NCI-H2081 treated with DMSO at 0.1 percent for 48 hours (cell line): ENCODE measurements around the gene COL9A3.

Source experiments
- DNase-seq: peaks from one replicate; lab custom pipeline; 2025; lab: John Stamatoyannopoulos, UW

The COL9A3 gene

GRCh38 chr20:62796699-62797491 lies 20.0 kb upstream of the COL9A3 start:
- no peak for DNase-seq

- DNase-seq = no peak
These were observed 18.9 kb upstream of the COL9A3 start for GRCh38 chr20:62797671-62798532.

GRCh38 chr20:62799036-62799435 lies 17.8 kb upstream of the COL9A3 start:
- DNase-seq = no peak

DNA sequence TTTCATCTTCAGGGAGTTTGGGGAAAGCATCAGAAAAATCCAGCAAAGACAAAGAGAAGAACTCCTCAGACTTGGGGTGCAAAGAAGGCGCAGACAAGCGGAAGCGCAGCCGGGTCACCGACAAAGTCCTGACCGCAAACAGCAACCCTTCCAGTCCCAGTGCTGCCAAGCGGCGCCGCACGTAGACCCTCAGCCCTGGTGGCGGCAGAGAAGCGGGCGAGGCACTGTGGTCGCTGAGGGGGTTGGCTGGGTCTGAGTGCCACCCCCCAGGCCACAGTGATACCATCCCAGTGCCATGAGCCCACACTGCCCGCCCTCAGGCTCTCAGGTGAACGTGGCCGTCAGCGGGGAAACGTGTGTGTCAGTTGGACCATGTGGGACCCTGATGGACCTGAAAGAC lies 17.4 kb upstream of the COL9A3 start:
- DNase-seq = no peak

GRCh38 chr20:62799873-62800272 lies 17.0 kb upstream of the COL9A3 start:
- DNase-seq = no peak

DNA sequence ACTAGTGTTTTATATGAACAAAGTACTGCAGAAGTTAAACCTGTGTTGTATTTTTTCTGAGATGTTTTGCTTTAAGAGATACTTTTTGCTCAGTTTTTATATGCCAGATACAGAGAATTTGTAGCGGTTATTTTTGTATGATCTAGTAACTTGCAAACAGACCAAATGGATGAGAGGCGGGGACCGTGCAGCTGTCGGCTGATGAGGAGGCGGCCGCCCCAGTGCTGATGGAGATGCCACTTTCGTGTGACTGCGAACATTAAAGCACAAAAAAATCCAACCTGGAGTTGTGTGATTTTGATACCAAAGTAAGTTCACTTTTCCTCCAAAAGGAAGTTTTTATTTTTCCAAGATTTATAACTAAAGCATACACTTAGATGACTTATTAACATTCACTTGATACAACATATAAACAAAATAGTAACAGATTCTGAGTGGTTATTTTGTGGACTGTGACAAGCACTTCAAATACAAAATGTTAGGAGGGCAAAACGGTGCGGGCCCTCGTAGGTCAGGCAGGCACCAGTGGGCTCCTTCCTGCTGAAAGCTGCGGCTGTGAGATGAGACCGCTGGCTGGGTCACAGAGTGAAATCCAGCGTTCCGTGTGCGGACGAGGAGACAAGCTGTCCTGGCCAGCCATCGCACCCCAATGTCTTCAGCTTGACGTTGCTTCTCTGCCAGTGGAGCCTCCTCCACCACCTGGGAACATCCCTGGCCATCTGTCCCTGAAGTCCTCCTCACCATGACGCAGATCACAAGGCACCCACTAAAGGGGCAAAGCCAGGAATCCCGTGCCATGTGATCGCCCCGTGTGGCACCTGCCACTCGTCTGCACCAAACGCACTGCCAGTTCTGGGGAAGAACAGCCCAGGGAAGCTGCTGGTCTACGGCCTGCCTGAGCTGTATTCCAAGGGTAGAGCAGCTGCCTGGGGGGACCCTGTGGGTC lies 16.3 kb upstream of the COL9A3 start:
- no peak for DNase-seq

DNA sequence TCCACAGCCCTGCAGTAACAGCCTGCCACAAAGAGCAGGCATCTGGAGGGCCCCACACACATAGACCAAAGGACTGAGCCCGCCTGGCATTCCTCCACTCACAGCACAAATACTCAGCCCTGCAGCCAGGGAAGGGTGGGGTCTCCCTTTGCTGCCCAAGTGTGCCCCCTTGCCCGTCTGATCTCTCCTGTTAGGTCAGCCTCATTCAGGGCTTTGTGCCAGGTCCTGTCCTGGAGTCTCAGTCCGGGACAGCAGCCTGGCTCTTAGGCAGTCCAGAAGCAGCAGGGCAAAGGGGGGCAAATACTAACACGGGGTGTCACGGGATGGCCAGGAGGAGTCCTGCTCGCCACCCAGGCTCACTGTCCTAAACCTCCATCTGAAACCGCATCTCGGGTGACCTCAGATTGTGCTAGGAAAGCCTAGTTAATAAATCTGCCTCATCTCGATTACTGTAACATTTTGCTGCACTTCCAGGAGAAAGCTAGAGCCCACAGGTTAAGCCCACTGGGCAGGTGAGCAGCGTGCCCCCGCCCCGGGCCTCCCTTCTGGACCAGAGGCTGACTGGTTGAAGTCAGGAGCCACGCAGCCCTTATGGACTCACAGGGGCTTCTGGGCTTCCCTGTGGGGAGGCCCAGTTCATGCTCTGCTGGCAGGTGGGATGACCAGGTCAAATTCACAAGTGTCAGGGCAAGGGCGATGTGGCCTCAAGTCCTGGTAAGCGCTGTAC lies 15.4 kb upstream of the COL9A3 start:
- no peak for DNase-seq

- DNase-seq = no peak
These were observed 14.7 kb upstream of the COL9A3 start for GRCh38 chr20:62802026-62802712.

DNA sequence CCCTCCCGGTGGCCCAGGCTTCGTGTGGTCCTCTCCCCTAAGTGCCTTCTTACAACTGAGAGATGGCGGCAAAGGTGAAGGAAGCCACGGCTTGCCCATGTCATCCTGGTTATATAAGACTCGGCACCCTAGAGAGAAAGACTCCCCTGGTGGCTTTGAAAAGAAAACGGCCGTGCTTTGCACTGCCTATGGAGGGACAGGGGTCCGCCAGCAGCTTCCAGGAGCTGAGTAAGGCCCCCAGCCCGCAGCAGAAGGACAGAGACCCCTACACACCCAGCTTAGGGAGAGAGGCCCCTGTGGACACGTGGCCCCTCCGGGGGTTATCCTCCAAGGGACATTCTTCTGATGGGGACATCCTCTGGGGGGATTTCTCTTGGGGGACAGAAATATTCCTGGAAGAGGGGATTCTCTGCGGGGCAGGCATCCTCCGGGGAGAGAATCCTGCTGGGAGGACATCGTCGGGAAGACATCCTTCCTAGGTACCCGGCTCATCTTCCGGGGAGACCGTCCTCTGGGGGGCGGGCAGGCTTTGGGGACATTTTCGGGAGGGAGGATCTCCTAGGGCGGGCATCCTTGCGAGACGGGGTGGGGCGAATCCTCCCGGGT lies 12.7 kb upstream of the COL9A3 start:
- DNase-seq = no peak

- no peak for DNase-seq
These were observed 12.2 kb upstream of the COL9A3 start, which contains the start of gene OGFR for GRCh38 chr20:62804627-62805154. OGFR (plus strand) TSS chr20:62804835; CDS start chr20:62804860, 25 bp downstream.

DNA sequence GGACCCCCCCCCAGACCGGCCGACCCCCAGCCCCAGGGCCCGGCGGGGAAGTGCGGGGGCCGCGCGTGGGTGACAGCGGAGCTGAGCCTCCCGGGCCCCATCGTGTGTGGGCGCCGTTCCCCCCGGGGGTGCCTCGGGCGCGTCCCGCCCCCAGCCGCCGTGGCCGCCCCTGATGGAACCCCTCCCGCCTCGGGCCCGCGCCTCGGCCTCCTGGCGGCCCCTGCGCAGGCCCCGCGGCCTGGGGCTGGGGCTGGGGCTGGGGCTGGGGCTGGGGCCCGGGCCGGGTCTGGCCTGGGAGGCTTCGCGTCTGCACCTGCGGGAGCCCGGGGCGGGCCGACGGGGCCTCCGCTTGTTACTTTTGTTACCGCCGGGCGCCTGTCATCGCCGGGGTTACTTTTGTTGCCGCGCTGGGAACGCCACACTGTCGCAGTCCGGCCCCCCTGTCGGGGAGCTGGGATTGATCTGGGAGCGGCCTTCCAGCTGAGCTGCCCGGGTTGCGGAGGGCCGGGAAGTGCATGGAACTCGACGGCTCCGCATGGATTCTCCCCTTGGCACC lies 11.6 kb upstream of the COL9A3 start:
- DNase-seq = no peak

DNA sequence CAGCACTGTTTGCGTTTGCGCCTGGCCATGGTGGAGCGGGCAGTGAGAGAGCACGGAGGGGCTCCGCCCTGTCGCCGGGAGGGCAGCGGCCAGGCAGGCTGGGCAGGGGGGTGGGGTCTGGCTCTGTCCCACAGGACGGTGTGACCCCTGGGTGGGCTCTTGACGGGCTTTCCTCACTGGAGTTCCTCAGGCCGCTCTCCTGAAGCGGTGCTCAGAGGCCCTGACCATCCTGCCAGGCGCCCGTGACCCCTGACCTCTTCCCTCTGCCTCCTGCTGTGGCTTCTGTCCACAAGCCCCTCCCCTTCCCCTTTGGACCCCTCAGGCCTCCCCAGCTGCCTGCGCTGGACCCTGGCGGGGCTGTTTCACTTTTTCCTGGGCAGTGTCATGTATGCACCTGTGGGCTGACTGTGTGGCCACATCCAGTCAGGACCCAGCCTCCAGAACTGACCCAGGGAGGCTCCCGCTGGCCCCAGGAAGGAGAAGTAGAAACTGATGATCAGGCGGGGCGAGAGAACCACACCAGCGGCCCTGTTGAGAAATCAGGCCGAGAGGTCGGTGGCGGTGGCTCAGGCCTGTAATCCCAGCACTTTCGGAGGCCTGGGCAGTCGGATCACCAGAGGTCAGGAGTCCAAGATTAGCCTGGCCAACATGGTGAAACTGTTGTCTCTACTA lies 11.0 kb upstream of the COL9A3 start:
- DNase-seq = no peak

DNA sequence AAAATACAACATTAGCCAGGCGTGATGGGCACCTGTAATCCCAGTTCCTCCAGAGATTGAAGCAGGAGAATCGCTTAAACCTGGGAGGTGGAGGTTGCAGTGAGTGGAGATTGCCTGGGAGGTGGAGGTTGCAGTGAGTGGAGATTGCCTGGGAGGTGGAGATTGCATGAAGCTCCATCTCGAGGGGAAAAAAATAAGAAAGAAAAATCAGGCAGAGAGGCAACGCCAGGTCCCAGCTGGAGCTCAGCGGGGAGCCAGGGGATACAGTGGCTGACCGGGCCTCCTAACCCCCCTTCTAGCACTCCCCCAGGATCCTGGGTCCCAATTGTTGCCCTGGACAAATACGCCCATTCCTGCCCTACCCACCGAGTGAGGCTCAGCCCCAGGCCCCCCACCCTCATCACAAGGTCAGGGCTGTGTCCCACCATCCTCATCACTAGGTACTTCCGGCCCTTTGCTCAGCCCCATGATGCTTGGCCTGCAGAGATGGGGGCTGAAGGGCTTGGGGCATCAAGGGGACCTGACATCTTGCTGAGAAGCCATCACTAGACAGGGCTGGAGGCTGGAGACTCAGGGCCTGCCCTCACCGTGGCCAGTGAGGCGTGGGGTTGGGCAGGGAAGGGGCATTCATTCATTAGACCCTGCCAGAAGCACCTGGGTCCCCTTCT lies 10.3 kb upstream of the COL9A3 start:
- DNase-seq = no peak

GRCh38 chr20:62807444-62808210 lies 9.2 kb upstream of the COL9A3 start:
- no peak for DNase-seq

DNA sequence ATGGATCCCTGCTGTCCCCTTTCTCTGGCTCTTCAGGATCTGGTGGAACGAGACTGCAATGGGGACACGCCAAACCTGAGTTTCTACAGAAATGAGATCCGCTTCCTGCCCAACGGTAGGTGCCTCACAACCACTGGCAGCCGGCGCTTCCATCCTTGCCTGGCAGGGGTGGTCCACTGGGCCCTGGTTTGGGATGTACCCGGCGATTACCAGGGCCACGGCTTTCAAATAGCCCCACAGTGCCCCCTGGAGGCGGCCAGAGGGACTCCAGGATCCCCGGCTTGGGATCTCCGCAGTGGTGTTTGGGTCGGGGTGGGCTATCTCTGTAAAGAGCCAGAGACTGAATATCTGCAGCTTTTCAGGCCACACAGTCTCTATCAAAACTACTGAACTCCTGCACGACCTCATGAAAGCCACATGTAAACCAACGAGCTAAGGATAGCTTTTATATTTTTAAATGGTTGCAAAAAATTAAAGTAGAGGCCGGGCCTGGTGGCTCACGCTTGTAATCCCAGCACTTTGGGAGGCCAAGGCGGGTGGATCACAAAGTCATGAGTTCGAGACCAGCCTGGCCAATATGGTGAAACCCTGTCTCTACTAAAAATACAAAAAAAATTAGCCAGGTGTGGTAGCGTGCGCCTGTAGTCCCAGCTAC lies 8.5 kb upstream of the COL9A3 start:
- DNase-seq = no peak

DNA sequence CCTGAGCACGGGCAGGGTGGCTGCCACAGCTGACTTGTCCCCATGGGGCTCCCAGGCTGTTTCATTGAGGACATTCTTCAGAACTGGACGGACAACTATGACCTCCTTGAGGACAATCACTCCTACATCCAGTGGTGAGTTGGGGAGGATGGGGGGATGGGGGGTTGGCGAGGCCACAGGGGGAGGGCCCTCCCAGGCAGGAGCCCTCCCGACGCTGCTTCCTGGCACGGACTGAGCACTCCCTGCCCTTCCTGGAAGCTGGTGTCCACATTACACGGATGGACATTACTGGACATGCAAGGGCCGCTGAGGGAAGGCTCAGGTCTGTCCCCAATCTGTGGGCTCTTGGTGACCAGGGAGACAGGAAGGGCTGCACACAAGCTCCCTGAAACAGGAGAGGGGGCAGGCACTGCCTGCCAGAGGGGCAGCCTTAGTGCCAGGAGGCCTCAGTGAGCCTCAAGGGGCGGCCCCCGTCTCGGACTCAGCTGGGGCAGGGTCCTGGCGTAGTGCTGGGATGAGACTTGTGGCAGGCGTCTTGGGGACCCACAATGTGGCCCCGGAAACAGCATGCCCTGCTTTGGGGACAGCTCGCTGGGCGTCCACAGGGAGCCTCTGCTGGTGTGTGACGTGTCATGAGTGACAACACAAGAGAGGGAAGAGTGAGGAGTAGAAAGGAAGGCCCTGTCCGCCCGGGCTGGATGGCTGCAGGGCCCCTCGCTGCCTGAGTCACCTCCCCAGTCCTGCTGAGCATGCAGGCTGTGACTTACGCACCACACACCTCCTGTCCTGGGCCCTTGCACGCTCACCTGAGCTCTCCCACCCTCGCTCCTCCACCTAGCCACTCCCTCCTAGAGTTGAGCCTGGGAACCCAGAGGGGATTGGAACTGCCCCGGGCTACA lies 7.1 kb upstream of the COL9A3 start:
- DNase-seq = no peak
